NCI-H187 treated with DMSO at 0.1 percent for 48 hours (cell line): ENCODE data around the gene RASA1.
"Not testable (repeated sequence)": the region's sequence is repeated elsewhere in the genome, so short reads cannot be mapped to it uniquely, and the experiment has no call there.

ENCODE experiments used
- DNase-seq: peaks from one replicate; lab custom pipeline; 2025; lab: John Stamatoyannopoulos, UW

The RASA1 gene

GRCh38 chr5:87282269-87282668, 14.6 kb downstream of the RASA1 start:
- DNase-seq = no peak

- DNase-seq = not testable (repeated sequence)
Observed at GRCh38 chr5:87287266-87287665, 19.6 kb downstream of the RASA1 start.

GRCh38 chr5:87298692-87299362, 31.1 kb downstream of the RASA1 start:
- no peak for DNase-seq

DNA sequence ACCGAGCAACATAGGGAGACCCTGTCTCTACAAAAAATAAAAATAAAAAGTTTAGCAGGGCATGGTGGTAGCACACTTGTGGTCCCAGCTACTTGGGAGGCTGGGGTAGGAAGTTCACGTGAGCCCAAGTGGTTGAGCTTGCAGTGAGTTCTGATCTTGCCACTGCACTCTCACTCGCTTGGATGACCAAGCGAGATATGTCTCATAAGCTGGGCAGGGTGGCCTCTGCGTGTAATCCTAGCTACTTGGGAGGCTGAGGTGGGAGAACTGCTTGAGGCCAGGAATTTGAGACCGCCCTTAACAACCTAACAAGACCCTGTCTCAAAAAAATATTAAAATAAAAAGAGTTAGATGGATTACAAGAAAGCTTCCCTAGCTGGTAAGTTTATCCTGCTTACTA, 32.5 kb downstream of the RASA1 start:
- no peak for DNase-seq

DNA sequence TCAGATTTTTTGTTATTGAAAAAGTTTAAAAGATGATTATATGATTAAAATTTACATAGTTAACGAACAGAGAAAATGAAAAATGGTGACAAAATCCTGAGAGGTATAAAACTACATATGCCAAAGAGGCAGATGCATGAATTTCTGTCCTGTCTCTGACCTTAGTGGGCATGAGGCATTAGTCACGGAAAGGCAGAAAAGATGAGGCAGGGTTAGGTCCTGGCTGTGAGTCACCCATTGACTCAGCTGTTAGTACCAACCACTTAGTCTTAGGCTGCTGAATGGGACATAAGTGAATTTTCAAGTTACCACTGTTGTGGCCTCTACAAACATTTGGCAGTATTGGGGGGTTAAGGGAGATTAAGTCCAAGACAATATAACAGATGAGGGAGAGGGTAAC, 33.1 kb downstream of the RASA1 start:
- no peak for DNase-seq

DNA sequence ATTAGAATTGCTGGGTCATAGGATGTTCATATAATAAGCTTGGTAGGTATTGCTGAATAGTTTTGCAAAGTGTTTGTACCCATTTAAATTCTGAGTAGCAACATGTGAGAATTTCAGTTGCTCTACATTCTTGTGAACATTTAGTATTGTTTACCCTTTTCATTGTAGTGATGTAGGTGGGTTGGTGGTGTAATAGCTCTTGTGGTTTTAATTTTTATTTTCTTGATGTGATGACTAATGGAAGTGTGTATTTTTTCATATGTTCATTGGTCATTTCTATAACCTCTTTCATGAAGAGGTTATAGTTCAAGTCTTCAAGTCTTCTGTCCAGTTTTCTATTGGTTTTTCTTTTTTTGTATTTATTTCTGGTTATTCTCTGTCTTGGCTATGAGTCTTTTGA, 34.4 kb downstream of the RASA1 start:
- no peak for DNase-seq

- DNase-seq = no peak
Observed at GRCh38 chr5:87303324-87303723, 35.6 kb downstream of the RASA1 start.

- DNase-seq = not testable (repeated sequence)
Observed at GRCh38 chr5:87306090-87306489, 38.4 kb downstream of the RASA1 start.

GRCh38 chr5:87307796-87308423, 40.2 kb downstream of the RASA1 start:
- DNase-seq = no peak

DNA sequence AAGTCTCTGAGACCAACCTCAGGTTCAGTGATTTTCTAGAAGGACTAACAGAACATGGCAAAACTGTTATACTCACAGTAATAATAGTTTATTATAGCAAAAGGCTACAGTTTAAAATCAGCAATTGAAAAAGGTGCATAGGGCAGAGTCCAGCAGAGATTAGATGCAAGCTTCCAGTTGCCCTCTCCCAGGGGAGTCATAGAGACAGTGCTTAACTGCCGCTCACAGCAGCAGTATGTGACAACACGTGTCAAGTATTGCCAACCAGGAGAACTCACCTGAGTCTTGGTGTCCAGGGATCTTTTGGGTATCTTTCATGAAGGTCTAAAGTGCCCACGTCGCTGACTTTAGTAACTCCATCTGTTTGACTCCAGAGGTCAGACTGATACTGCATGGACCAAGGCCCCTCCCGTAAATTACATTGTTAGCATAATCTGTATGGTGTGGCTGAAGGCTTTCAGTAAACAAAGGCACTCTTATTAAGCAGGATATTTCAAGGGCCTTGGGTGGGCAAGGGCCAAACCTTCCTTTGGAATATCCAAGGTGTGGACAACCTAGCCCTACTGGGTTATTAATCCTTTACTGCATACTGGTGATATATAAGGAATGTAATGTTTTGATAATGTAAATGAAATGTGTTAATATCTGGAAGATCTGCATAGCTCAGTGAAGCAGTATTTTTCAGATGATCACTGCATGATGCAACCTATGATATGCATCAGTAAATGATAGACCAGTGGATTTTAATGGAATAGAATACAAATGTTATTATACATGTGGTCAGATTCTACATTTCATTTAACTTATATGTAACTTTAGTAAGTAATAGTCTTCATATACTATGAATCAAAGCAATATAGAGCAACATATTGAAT, 44.0 kb downstream of the RASA1 start:
- no peak for DNase-seq

DNA sequence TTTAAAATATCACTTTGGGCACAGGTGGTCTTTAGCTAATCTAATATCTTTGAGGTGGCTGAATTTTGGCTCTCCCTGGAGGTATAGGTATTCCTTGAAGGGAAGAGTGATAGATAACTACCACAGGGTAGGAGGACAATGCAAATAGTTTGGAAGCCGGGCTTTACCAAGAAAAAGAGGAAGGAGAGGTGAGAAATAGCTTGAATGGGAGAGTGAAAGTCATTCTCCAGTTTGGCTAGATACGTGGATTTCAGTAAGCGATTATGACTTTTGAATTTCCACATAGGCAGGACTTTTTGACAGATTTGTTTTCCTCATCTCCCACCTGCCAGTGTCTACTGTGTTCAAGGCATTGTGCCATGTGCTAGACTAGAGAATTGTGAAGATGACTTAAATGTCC, 45.5 kb downstream of the RASA1 start:
- DNase-seq = no peak

- DNase-seq = no peak
Observed at GRCh38 chr5:87319469-87319868, 51.8 kb downstream of the RASA1 start.

GRCh38 chr5:87321605-87322004, 53.9 kb downstream of the RASA1 start:
- no peak for DNase-seq

DNA sequence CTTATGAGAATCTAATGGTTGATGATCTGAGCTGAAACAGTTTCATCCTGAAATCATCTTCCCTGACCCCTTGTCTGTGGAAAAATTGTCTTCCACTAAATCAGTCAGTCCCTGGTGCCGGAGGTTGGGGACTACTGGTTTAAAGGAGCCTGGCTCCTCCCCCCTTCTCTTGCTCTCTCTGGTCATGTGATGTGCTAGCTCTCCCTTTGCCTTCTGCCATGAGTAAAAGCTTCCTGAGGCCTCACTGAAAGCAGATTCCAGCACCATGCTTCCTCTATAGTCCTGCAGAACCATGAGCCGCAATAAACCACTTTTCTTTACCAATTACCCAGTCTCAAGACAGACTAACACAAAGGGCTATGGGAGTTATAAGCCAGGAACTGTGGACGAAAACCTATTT, 54.7 kb downstream of the RASA1 start:
- DNase-seq = no peak

DNA sequence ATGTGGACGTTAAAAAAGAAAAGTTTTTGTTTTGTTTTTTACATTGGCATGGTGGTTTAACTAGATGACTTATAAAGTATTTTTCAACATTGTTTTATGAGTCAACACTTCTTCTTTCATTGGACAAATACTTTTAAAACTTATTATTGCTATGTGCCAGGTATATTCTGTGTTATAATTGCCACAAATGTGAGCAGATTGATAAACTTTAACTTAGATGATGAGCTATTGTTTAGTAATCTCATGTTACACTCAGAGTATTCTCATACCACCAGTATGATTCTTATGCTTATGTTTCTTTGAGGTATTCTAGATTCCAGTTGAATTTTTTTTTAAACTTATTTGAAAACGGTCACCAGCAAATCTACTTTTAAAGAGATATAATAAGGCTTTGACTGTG, 60.3 kb downstream of the RASA1 start:
- DNase-seq = no peak

GRCh38 chr5:87329114-87329513, 61.4 kb downstream of the RASA1 start:
- DNase-seq = no peak

DNA sequence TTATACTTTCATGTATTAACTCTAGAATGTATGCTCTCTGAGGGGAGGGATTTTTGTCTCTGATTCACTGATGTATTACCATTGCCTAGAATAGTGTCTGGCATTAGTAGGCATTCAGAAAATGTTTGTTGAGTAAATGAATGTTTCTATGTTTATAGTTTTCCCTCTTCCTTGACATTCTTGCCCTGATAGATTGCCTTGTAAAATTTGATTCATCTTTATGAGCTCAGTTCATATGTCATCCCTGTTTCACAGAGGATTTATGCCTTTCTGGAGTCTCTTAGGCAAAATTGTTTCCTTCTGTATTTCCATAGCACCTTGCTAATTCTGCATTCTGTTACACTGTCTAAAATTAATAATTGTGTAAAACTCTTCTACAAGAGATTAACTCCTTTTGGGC, 72.3 kb downstream of the RASA1 start:
- no peak for DNase-seq

DNA sequence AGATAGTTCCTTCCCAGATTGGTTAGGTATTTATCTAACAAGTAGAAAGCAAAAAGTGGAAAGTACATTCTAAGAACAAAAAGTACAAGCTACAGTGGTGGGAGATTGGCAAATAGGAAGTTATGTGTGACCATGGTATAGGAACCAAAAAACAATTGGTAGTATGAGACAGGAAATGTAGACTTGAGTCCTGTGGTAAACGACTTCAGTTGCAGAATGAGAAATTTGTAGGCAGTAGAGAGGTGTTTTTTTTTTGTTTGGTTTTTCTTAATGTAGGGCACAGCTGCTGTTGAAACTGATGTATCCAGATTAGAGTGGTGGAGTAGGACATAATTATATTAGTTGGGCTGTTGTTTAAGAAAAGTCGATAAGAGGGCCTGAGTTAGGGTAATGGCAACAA, 73.0 kb downstream of the RASA1 start:
- DNase-seq = no peak

DNA sequence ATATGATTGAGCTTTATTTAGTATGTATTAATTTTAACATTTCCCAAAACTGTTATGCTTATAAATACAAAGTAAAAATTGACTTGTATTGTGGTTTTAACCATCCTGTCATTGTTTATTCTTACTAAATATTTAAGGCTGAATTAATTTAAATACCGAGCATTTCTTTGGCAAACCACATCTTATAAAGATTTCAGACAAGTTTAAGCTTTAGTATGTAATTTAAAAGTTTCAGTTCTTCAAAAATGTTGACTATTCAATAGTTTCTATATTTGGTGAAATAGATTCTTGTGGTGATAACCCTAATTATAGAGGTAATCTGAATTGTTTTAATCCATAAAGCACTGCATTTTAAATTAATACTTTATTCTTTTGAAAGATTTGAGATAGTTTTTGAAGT, 79.6 kb downstream of the RASA1 start:
- no peak for DNase-seq

DNA sequence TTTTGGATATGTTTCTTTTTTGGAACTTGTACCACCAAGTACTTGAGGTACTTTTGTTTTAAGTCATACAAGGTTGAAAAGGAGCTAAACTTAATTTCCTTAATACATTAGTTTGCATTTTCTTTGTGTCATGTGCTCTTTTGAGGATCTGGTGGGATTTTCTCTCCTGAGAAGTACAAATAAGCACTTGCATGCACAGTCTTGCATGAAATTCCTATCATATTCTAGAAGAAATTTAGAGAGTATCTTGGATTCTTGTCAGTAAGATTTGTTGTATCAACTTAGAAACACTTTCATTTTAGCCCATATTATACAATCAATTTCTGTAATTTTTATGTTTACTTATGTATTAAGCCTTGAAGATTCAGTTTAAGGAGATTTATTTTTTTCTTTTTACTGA, 80.2 kb downstream of the RASA1 start:
- DNase-seq = no peak

- no peak for DNase-seq
Observed at GRCh38 chr5:87354496-87354895, 86.8 kb downstream of the RASA1 start.

DNA sequence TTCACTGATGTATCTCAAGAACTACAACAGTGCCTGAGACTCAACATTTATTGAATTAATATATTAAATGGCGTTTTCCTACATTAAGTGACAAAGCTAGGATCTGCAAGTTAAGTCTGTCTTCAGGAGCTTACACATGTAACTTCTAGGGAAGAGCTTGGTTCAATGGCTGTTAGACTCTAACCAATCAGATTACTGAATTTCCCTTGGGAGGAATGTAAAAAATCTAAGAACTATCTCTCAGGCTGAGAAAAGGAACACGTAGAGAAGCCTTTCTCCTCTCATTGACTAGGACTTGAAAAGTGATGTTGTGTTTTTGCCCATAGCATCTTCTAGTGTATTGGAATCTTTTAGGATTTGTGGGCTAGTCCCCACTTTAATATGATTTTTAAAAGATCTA, 91.4 kb downstream of the RASA1 start:
- DNase-seq = no peak

DNA sequence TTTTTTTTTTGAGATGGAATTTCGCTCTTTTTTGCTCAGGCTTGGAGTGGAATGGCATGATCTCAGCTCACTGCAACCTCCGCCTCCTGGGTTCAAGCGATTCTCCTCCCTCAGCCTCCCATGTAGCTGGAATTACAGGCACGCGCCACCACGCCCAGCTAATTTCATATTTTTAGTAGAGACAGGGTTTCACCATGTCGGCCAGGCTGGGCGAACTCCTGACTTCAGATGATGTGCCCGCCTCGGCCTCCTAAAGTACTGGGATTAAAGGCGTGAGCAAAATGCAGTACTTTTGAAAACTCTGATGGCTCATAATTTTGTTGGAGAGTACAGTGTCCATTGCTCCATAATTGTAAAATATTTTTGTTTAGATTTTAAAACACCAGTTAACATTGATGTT, 92.4 kb downstream of the RASA1 start:
- no peak for DNase-seq
